H1 (cell line): ENCODE measurements around the gene CENPX. TPM values are rescaled to one million over a fixed set of nuclear protein-coding genes. Genes with fewer than 3 reads are reported as not detected.
A peak's percentile ranks its signal among the peaks of the same experiment; 100 is the strongest.

Experiments used
- CTCF ChIA-PET: fragments of 300-600 bp; sonication (Branson Sonifier 250); formaldehyde crosslinking; loops from one replicate; lab custom pipeline; 2021; ENCODE audit not compliant: partially characterized antibody; lab: Charles Lee
- POLR2A ChIA-PET: fragments of 300-600 bp; sonication (Branson Sonifier 250); formaldehyde crosslinking; loops from one replicate; lab custom pipeline; 2021; ENCODE audit warnings: inconsistent platforms; ENCODE audit not compliant: partially characterized antibody; lab: Charles Lee
- DNase-seq, 2 experiments: peaks; one replicate each; pipeline versions ENCODE4 v3.0.0 to v3.0.0-alpha.2; 2010 to 2022; ENCODE audit warnings: low spot score in 2 of 2, low read depth in 1 of 2, mixed read lengths in 1 of 2
- FAIRE-seq: peaks from 2 replicates; lab custom pipeline; 2011; peaks lifted over from hg19 to GRCh38; lab: Jason Lieb, UNC
- H2AFZ ChIP-seq: 2 replicates; pipeline ENCODE4 v1.8.1; 2012; ENCODE audit warnings: low read length, inconsistent platforms
- H2AK5ac ChIP-seq: 2 replicates; pipeline ENCODE4 v1.6.1; 2013; ENCODE audit warnings: low read depth, low read length
- H2BK120ac ChIP-seq: replicated peaks from 2 replicates; pipeline ENCODE3; 2013; ENCODE audit warnings: low read depth, low read length, inconsistent platforms
- H2BK12ac ChIP-seq: 2 replicates; pipeline ENCODE4 v1.6.1; 2013; ENCODE audit warnings: low read depth, low read length
- H2BK15ac ChIP-seq: 2 replicates; pipeline ENCODE4 v1.6.1; 2013; ENCODE audit warnings: low read length
- H2BK20ac ChIP-seq: 2 replicates; pipeline ENCODE4 v1.6.1; 2013; ENCODE audit warnings: low read length
- H2BK5ac ChIP-seq: 2 replicates; pipeline ENCODE4 v1.6.1; 2013; ENCODE audit warnings: low read depth, low read length
- H3K14ac ChIP-seq: 2 replicates; pipeline ENCODE4 v1.6.1; 2013; ENCODE audit warnings: inconsistent platforms; ENCODE audit not compliant: insufficient read length
- H3K18ac ChIP-seq: 2 replicates; pipeline ENCODE4 v1.6.1; 2013; ENCODE audit warnings: low read length; ENCODE audit errors: extremely low read depth
- H3K23ac ChIP-seq: 2 replicates; pipeline ENCODE4 v1.6.1; 2013; ENCODE audit warnings: inconsistent platforms; ENCODE audit not compliant: insufficient read length
- H3K23me2 ChIP-seq: 2 replicates; pipeline ENCODE4 v1.6.1; 2013; ENCODE audit warnings: low read depth, low read length
- H3K27ac ChIP-seq: 2 replicates; pipeline ENCODE4 v1.6.1; 2011; ENCODE audit warnings: low read depth, low read length, inconsistent platforms
- H3K27me3 ChIP-seq, 4 experiments: replicated peaks in 1 of 4; 1 replicate in 1 of 4; 2 replicates in 3 of 4; pipeline versions ENCODE4 v1.6.1 to v1.8.1; 2011 to 2013; ENCODE audit warnings: low read length in 3 of 4, mild to moderate bottlenecking in 3 of 4, inconsistent platforms in 2 of 4, mixed read lengths in 2 of 4, moderate library complexity in 1 of 4; ENCODE audit not compliant: control insufficient read depth in 3 of 4, insufficient read depth in 3 of 4; ENCODE audit errors: extremely low read depth in 1 of 4
- H3K36me3 ChIP-seq, 4 experiments: 2 replicates each; pipeline versions ENCODE4 v1.6.1 to v1.8.1; 2011 to 2013; ENCODE audit warnings: mild to moderate bottlenecking in 4 of 4, low read length in 3 of 4, moderate library complexity in 2 of 4, control low read depth in 1 of 4, inconsistent platforms in 1 of 4; ENCODE audit not compliant: insufficient read depth in 4 of 4, control insufficient read depth in 2 of 4
- H3K4ac ChIP-seq: replicated peaks from 2 replicates; pipeline ENCODE3; 2013; ENCODE audit warnings: low read length, low read depth, mixed read lengths, inconsistent platforms; ENCODE audit not compliant: insufficient read length
- H3K4me1 ChIP-seq, 4 experiments: replicated peaks in 1 of 4; 1 replicate in 1 of 4; 2 replicates in 3 of 4; pipeline versions ENCODE4 v1.6.1 to v1.8.1; 2011 to 2013; ENCODE audit warnings: low read length in 3 of 4, inconsistent platforms in 2 of 4, mixed read lengths in 1 of 4; ENCODE audit not compliant: insufficient read depth in 4 of 4, control insufficient read depth in 3 of 4
- H3K4me2 ChIP-seq, 2 experiments: 2 replicates each; pipeline versions ENCODE4 v1.6.1 to v1.8.1; 2011 to 2013; ENCODE audit warnings: low read depth in 2 of 2, low read length in 2 of 2, control low read depth in 1 of 2, inconsistent platforms in 1 of 2, mild to moderate bottlenecking in 1 of 2; ENCODE audit not compliant: insufficient read depth in 1 of 2
- H3K4me3 ChIP-seq, 4 experiments: fragments of 200-600, 300-600 bp in 1 of 4; sonication (generic), shearing (Covaris generic), sonication (Bioruptor Twin) in 1 of 4; 2 replicates each; pipeline versions ENCODE4 v1.5.1 to v1.8.1; 2011 to 2016; ENCODE audit warnings: low read length in 4 of 4, low read depth in 3 of 4, control low read depth in 2 of 4, inconsistent platforms in 2 of 4, mild to moderate bottlenecking in 2 of 4, mixed read lengths in 1 of 4, moderate library complexity in 1 of 4; ENCODE audit not compliant: insufficient read depth in 2 of 4; ENCODE audit errors: extremely low read depth in 1 of 4
- H3K56ac ChIP-seq: replicated peaks from 2 replicates; pipeline ENCODE3; 2013; ENCODE audit warnings: low read depth, mild to moderate bottlenecking, mixed read lengths, low read length, inconsistent platforms; ENCODE audit not compliant: insufficient read length
- H3K79me1 ChIP-seq: 2 replicates; pipeline ENCODE4 v1.6.1; 2013; ENCODE audit warnings: low read depth, low read length, control low read depth
- H3K79me2 ChIP-seq, 2 experiments: 2 replicates each; pipeline versions ENCODE4 v1.6.1 to v1.8.1; 2012 to 2013; ENCODE audit warnings: low read length in 2 of 2, mild to moderate bottlenecking in 2 of 2, inconsistent platforms in 1 of 2; ENCODE audit not compliant: insufficient read depth in 2 of 2, control insufficient read depth in 1 of 2
- H3K9ac ChIP-seq, 4 experiments: replicated peaks in 1 of 4; 1 replicate in 1 of 4; 2 replicates in 3 of 4; pipeline versions ENCODE4 v1.6.1 to v1.8.1; 2011 to 2013; ENCODE audit warnings: low read depth in 3 of 4, low read length in 3 of 4, control low read depth in 2 of 4, mild to moderate bottlenecking in 2 of 4, moderate library complexity in 2 of 4, inconsistent platforms in 1 of 4; ENCODE audit errors: extremely low read depth in 1 of 4
- H3K9me3 ChIP-seq, 2 experiments: 2 replicates each; pipeline versions ENCODE4 v1.6.1 to v1.8.1; 2012 to 2013; ENCODE audit warnings: mild to moderate bottlenecking in 2 of 2, moderate library complexity in 2 of 2, control low read depth in 1 of 2, inconsistent platforms in 1 of 2, low read depth in 1 of 2, low read length in 1 of 2, mixed read lengths in 1 of 2; ENCODE audit not compliant: insufficient read depth in 2 of 2
- H4K20me1 ChIP-seq, 2 experiments: replicated peaks in 1 of 2; 2 replicates each; pipeline versions ENCODE3 to v1.8.1; 2011 to 2013; ENCODE audit warnings: inconsistent platforms in 2 of 2, low read length in 2 of 2, mild to moderate bottlenecking in 1 of 2; ENCODE audit not compliant: insufficient read depth in 2 of 2, control insufficient read depth in 1 of 2
- H4K5ac ChIP-seq: 2 replicates; pipeline ENCODE4 v1.6.1; 2013; ENCODE audit warnings: low read length, low read depth, mixed read lengths, inconsistent platforms; ENCODE audit not compliant: insufficient read length
- H4K8ac ChIP-seq: 2 replicates; pipeline ENCODE4 v1.8.0; 2013; ENCODE audit warnings: mild to moderate bottlenecking, moderate library complexity, low read length, inconsistent platforms; ENCODE audit not compliant: insufficient read depth; ENCODE audit errors: extremely low read depth
- H4K91ac ChIP-seq: replicated peaks from 2 replicates; pipeline ENCODE3; 2013; ENCODE audit warnings: low read length, mixed read lengths, inconsistent platforms; ENCODE audit not compliant: insufficient read length
- ASH2L ChIP-seq: fragments of 200-600, 300-600 bp; sonication (generic); IDR thresholded peaks from one replicate; pipeline ENCODE4 v1.7.1; 2017; ENCODE audit warnings: low read length
- CBX5 ChIP-seq: fragments of 300-800, 300-1000 bp; sonication (generic); IDR thresholded peaks from 2 replicates; pipeline ENCODE4 v1.7.1; 2016; ENCODE audit warnings: antibody characterized with exemption, low read length, low read depth
- EZH2 ChIP-seq: fragments of 200-600 bp; sonication (generic); IDR thresholded peaks from 2 replicates; pipeline ENCODE4 v1.7.1; 2012; ENCODE audit warnings: low read depth, mild to moderate bottlenecking, moderate library complexity, low read length, inconsistent platforms; ENCODE audit not compliant: severe bottlenecking
- KDM4A ChIP-seq: IDR thresholded peaks from one replicate; pipeline ENCODE4 v1.7.1; 2012; ENCODE audit warnings: low read depth, mild to moderate bottlenecking, moderate library complexity, low read length, inconsistent platforms; ENCODE audit not compliant: severe bottlenecking
- KDM5A ChIP-seq: fragments of 200-600 bp; IDR thresholded peaks from 2 replicates; pipeline ENCODE4 v1.7.1; 2012; ENCODE audit warnings: mild to moderate bottlenecking, low read length, inconsistent platforms, mixed read lengths
- POU5F1 ChIP-seq: IDR thresholded peaks from 2 replicates; pipeline ENCODE4 v1.6.1; 2011; ENCODE audit warnings: low read depth, mild to moderate bottlenecking, low read length, moderate library complexity
- RBBP5 ChIP-seq: IDR thresholded peaks from 2 replicates; pipeline ENCODE4 v1.7.1; 2012; ENCODE audit warnings: low read depth, mild to moderate bottlenecking, inconsistent platforms, low read length, moderate library complexity, borderline replicate concordance
- RNF2 ChIP-seq: fragments of 200-900, 300-1000 bp; sonication (generic); IDR thresholded peaks from 2 replicates; pipeline ENCODE4 v1.7.1; 2016; ENCODE audit warnings: borderline replicate concordance, low read depth, mild to moderate bottlenecking, antibody characterized with exemption, low read length; ENCODE audit not compliant: poor library complexity, severe bottlenecking; ENCODE audit errors: missing control alignments
- SP2 ChIP-seq: IDR thresholded peaks from 2 replicates; pipeline ENCODE4 v1.6.1; 2012; ENCODE audit warnings: mild to moderate bottlenecking, low read length, inconsistent platforms
- TAF7 ChIP-seq: optimal IDR thresholded peaks from 2 replicates; pipeline ENCODE3; 2011; ENCODE audit warnings: low read depth, mild to moderate bottlenecking, inconsistent platforms, low read length, moderate library complexity, borderline replicate concordance
- WGBS, 2 experiments: shearing (Covaris generic) in 1 of 2; methylation state at CpG; one replicate each; pipeline versions ENCODE4 v1.1.6 to v1.1.7; 2013 to 2015; ENCODE audit warnings: low lambda C conversion rate in 2 of 2, mixed read lengths in 2 of 2, inconsistent platforms in 1 of 2, low coverage in 1 of 2, missing lambda C conversion rate in 1 of 2; ENCODE audit not compliant: insufficient replicate concordance in 2 of 2, insufficient coverage in 1 of 2, insufficient read length in 1 of 2; ENCODE audit errors: extremely low coverage in 1 of 2, missing lambda C conversion rate in 1 of 2; 5-methylcytosine and 5-hydroxymethylcytosine counted together
- polyA plus RNA-seq, 7 experiments: library from polyadenylated mRNA; depleted of rRNA in 3 of 7; stranded (reverse) in 5 of 7; unstranded in 2 of 7; fragments of >200 nt in 5 of 7; fragments of 200-250 nt in 2 of 7; gene quantifications; 1 replicate in 5 of 7; 2 replicates in 1 of 7; 4 replicates in 1 of 7; pipeline versions ENCODE4 v1.2.1 to v1.2.3, GENCODE V29; 2011 to 2013; ENCODE audit warnings: missing spikeins in 2 of 7, mixed read lengths in 2 of 7
- total RNA-seq: library from RNA; stranded (reverse); fragmentation: NEBNext Ultra II Directional; extraction: Animal tissue kit (Norgen Biotek cat#: 25700); gene quantifications from 2 replicates; pipeline ENCODE4 v1.2.1, GENCODE V29; 2021

Gene CENPX
- total and polyA plus RNA-seq, 2 of the 8 experiments (the other 6 are each of a cell fraction or from before 2014, with no cell fraction given): 116 to 122 TPM

GRCh38 chr17:81980707-81981343 lies 41.9 kb downstream of the CENPX start:
- DNase-seq: no peak
- H3K23me2 ChIP-seq: peaks cover 11% of the 10 kb centered on the region; the same call in 1 of the 2 replicates
- no peak overlapping the region for H3K4me2 ChIP-seq
- no peak overlapping the region for H2BK20ac ChIP-seq
- FAIRE-seq: no peak
- peaks cover 0 to 12% (median 11%) of the 10 kb centered on the region in 4 experiments; a peak in 5 of 7 replicates for H3K27me3 ChIP-seq
- no peak overlapping the region for H4K91ac ChIP-seq
- H2AFZ ChIP-seq: no peak overlapping the region
- ChIA-PET CTCF (interaction anchor here (0.6 to 1.1 kb wide), 5 partner anchors 13 to 1721 kb away, joined by 3 to 4 read pairs (median 3); no protein-coding TSS in a partner anchor), POLR2A (interaction anchor here (0.9 to 5.8 kb wide), 6 partner anchors 9 to 115 kb away, joined by 3 to 40 read pairs (median 4); no protein-coding TSS in a partner anchor)
- H3K79me2 ChIP-seq: 0 out of 4 replicates have a peak, but pooled peaks cover 0 to 4% of the 10 kb centered on the region in 2 experiments
- no peak overlapping the region for H4K8ac ChIP-seq
- H3K9me3 ChIP-seq: no peaks in the 10 kb centered on the region
- no peak overlapping the region for H3K56ac ChIP-seq
- H3K9ac ChIP-seq: no peak overlapping the region
- H3K4me3 ChIP-seq: no peak overlapping the region
- H4K20me1 ChIP-seq: peaks cover 0 to 6% of the 10 kb centered on the region in 2 experiments
- peaks cover 2 to 21% (median 12%) of the 10 kb centered on the region in 4 experiments; a peak in 5 of 8 replicates for H3K36me3 ChIP-seq
- no peak overlapping the region for H2BK12ac ChIP-seq
- H3K27ac ChIP-seq: no peak overlapping the region
- no peak overlapping the region for H3K23ac ChIP-seq
- no peak overlapping the region for H2BK120ac ChIP-seq
- no peak overlapping the region for H3K18ac ChIP-seq
- no peak overlapping the region for H4K5ac ChIP-seq
- H3K4me1 ChIP-seq: peaks cover 0 to 7% (median 6%) of the 10 kb centered on the region in 4 experiments; a peak in 5 of 7 replicates
- H3K79me1 ChIP-seq: peaks cover 3% of the 10 kb centered on the region; the same call in 1 of the 2 replicates
- H3K4ac ChIP-seq: no peak overlapping the region
- WGBS, 2 experiments: 90% methylated on average over 9 of the region's 9 CpGs; no CpG with 5 or more reads in 1 of the 2 experiments
- H2BK5ac ChIP-seq: 0 out of 2 replicates have a peak overlapping the region, but pooled peaks have one; percentile 15
- no peak overlapping the region for H2BK15ac ChIP-seq
- no peak overlapping the region for H2AK5ac ChIP-seq
- H3K14ac ChIP-seq: no peak overlapping the region
- TF ChIP-seq RNF2 (no peak), RBBP5 (no peak), KDM5A (no peak), SP2 (no peak), CBX5 (no peak), POU5F1 (no peak), EZH2 (no peak), ASH2L (no peak), KDM4A (no peak), TAF7 (no peak)
